Measurements from ENCODE around the gene RIOK3.
"Not testable (repeated sequence)": the region's sequence is repeated elsewhere in the genome, so short reads cannot be mapped to it uniquely, and the experiment has no call there.

RIOK3 gene

DNA sequence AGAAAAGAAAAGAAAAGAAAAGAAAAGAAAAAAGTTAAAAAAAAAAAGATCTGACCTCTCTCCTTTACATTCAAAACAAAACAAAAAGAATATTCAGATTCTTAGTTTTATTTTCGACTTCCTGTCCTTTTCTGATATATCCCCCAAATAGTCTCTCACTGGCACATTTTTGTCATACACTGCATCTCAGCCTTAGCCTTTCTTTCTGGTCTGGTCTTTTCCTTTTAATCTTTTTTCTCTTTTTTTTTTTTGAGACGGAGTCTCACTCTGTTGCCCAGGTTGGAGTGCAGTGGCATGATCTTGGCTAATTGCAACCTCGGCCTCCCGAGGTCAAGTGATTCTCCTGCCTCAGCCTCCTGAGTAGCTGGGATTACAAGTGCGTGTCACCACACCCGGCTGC lies 1.6 kb upstream of the RIOK3 start:
- DNase-seq: no peak

DNA sequence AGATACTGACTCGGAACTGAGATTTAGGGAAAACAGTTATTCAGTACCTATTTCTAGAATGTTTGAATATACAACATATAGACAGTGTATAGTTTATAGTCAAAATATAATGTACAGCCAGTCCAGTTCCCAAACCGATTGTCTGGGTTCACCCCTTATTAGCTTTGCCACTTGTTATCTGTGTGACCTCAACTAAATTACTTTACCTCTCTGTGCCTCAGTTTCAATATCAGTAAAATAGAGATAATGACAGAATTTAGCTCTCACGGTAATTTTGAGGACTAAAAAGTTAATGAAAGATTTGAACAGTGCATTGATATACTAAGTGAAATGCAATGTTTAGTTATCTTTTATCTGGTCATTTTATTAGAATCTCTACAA lies 750 bp upstream of the RIOK3 start:
- DNase-seq: no peak

DNA sequence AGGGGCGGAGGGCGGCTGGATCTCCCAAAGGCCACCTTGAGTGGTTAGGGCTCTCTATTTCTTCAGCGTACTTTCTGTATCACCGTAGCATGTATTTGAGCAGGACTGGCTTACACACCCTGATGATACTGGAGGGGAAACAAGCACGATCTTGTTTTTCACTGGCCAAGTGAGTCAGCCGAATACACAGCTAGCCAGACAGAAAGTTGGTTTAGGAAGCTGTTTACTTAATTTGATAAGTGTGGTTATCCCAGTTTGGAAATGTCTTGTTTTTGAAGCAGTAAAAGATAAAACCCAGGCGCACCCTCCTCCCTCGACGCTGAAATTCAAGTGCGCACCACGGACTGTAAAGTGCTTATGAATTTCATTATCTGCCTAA lies 582 bp downstream of the RIOK3 start:
- DNase-seq: peak; percentile 12

DNA sequence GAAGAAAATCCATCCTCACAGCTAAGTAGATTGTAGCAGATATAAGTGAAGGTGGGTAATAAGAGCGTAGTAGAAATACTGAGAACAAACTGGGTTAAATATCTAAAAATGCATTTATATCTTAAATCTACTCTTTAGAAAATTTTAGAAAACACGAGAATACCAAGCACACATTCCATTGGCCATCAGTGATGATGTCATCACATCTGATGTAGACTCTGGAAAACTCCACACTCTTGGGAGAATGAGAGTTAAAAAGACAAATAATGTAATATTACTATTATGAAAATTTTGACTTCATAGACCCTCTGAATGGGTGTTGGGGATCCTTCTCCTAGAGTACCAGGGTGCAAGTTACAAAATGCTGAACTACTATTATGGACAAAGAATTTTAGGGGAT lies 3.7 kb downstream of the RIOK3 start:
- DNase-seq: no peak

DNA sequence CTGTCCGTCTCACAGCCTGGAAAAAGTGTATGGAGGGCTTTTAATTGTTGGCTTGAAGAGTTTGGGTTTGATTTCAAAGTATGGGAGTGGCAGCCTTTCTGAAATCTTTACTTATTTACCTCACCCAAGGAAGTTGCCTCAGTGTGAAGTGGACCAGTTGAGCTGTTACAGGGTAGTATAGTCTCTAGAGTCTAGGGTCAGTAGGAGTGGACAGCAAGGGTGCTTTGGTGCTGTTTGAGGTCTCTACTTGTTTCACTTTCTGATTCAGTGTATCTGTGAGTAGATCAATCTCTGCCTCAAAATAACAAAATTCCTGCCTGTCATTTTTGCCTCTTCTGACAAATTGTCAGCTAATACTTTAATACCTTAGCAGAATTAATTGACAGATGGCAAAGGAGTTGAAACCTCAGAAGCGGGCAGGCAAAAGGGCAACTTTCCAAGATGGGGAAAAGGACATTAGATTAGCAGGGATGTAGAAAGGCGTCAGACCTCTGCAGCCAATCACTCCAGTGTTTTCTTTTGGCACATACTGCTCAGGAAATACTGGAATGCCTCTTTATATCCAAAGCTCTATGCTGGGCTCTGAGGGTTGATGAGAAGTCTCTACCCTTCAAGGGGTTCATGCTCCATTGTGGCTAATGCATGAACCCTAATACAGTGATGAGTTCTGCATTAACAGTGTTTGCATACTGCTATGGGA lies 5.9 kb downstream of the RIOK3 start:
- DNase-seq: no peak

DNA sequence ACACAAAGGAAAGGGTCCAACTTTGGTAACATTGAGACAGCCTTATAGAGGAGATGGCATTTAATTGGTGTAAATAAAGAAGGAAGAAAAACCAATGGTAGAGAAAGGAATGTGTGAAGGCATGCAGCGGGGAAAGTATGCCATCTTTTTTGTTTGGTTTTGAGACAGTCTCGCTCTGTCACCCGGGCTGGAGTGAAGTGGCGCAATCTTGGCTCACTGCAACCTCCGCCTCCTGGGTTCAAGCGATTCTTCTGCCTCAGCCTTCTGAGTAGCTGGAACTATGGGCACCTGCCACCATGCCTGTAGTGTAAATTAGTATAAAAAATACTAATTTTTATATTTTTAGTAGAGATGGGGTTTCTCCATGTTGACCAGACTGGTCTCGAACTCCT lies 6.4 kb downstream of the RIOK3 start:
- DNase-seq: no peak

DNA sequence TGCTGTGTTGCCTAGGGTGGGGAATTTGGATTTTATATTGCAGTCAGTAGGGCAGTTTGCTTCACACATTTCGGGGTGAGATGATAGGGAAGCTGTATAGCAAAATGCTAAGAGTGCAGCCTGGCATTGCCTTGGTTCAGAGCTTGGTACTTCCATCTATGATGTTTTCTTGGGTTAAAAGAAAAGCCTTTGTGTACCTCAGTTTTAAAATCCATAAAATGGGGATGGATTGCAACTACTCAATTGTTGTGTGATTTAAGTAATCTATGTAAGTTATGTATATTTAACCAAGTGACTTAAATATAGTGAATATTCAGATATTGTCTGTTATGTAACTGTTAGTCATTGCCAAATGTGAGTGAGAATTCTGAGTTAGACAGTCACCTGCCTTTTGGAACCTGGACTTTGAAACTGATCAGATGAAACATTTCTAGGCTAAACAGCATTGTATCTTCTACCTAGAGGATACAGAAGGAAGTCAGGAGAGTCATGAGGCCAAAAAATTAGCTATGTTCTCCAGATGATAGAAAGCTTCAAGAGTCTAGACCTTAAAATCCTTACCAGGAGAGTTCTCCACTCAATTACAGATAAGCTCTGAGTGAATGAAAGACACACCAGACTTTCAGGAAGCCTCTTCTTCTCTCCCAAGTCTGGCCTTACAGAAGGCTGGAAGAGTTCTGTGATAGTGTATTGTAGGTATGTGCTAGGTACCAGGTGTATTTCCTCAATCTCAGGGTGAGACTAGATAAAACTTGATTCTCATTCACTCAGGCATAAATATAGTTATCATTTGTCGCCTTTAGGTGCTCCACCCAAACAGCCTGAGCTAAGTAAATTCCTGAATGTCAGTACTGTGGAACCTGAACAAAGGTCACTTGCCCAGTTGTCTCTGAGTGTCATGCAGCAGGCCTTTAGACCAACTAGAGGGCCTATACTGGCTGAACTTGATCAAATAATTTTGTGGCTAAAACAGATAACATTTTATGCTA lies 7.5 kb downstream of the RIOK3 start:
- DNase-seq: no peak

DNA sequence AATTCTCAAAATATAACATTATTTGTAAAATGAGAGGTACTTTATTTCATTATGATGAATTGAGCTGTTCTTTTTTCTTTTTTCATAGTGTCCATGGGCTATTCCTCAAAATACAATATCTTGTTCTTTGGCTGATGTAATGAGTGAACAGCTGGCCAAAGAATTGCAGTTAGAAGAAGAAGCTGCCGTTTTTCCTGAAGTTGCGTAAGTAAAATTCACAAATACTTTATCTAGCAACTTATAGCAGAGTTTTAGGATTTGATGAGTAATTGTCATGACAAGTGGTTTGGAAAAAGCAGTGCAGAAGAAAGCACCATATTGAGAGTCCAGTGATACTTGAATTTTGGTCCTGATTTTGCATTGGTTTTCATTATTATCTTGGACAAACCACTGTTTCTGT lies 9.8 kb downstream of the RIOK3 start:
- DNase-seq: no peak

DNA sequence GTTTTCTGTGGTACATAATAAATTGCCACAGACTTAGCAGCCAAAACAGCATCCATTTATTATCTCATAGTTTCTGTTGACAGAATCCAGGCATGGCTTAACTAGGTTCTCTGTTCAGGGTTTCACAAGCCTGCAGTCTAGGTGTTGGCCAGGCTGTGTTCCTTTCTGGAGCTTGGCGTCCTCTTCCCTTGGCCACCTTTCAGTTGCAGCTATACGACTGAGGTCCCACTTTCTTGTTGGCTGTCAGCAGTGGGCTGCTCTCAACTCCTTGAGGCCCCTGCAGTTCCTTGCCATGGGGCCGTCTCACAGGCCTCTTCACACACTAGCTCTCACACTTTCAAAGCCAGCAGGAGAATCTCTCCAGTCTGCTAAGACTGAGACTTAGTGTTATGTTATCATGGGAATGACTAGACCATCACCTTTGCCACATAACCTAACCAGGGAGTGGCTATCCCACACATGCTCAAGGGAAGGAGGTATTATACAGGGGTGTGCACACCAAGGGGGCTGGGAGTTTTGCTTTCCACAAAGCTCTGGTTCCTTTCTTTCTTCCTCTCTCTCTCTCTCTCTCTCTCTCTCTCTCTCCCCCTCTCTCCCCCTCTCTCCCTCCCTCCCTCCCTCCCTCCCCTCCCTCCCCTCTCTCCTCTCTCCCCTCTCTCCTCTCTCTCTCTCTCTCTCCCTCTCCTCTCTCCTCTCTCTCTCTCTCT lies 15.8 kb downstream of the RIOK3 start:
- DNase-seq: no peak

DNA sequence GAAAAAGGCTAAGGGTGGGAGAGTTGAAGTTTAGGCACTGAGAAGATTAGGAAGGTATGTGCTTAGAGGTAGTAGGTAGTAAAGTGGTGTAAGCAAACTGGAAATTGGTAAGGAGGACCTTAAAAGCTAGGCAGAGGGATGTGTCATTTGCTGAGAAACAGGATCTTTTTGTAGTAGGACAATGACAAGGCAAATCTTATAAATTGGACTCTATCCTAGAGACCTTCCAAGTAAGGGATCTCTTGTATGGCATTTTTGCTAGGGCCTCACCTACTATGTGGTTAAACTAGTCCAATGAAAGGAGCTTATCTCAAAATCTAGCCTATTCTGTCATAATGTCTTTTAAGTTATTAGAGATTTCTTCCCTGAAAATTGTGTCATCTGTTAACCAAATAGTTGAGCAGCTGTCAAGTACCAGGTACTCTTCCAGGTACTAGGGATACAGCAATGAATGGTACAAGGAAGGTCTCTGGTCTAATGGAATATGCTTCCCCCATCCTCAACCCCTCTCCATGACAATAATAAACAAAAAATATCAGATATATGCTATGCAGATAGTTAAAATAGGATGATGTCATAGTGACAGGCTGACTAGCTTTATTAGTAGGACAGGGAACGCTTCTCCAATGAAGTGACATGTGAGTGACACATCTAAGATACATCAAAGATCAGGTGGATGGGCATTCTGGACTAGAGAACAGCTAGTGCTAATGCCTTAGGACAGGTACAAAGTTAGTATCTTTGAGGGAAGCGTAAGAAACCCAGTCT lies 17.7 kb downstream of the RIOK3 start:
- DNase-seq: no peak

DNA sequence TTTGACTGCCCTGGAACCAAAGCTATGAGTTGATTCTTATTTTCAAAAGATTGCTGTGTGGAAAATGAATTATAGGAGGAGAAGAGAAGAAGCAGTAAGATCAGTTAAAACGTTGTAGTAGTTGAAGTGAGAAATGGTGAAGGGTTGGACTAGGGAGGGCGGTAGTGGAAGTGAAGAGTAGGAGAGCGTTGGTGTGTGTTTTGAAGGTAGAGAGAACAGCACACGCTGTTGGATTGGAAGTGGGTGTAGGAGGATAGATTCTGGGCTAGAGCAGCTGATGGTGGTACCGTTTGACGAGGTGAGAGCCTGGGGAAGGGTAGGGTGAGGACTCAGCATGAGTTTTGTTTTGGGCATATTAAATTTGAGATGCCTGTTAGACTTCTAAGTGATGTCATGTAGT lies 18.4 kb downstream of the RIOK3 start:
- DNase-seq: no peak

DNA sequence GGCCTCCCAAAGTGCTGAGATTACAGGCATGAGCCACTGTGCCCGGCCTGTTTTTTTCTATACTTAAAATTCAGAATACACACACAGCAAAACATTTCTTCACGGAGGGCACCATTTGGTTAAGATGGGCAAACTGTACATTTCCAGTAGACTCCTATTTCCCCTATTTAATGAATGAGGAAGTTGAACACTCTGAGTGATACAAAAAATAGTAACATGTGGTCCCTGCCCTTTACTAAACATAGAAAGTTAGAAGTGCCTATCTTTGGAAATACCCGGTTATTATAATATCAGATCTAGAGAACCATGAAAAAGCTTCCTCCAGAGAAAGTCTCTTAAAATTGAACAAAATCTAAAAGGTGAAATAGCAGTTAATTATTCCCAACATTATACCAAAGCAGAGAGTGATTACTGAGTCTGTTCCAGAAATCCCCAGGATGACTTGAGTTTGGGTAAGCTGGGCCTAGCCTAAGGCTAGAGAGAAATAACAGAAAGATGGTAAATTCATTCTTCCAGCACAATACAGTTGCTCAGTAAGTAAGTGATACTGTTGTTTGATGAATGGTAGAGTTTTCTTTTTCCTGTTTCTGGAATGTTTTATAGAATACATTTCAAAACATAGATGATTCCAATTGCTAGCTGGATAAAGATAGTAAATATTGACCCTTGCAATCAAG lies 26.9 kb downstream of the RIOK3 start:
- DNase-seq: no peak

DNA sequence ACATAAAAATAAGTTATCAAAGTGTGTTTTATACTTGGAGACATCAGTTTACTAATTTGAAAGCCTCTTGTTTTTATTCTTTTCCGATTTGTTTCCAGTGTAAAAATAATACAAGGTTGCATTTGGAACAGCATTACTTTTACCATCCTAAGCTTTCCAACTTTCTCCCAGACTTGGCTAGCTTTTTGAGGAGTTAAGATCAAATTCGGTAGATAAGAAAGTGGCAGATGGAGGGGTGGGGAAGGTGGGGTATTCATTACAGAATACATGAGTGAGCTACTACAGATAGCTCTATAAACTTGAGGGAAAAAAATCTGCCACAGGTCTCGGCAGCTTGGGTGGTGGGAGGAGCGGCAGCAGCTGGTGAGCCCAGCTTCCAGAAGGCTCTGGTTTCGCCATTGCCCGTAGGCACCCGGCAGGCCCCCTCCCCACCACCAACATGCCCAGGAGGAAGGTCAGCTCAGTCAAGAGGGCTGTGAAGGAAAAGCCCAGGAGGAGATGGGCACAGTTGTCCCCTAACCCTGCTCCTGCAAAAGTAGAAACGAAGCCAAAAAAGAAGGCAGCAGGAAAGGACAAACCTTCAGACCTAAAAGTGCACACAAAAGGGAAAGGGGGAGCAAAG lies 31.6 kb downstream of the RIOK3 start:
- DNase-seq: no peak

DNA sequence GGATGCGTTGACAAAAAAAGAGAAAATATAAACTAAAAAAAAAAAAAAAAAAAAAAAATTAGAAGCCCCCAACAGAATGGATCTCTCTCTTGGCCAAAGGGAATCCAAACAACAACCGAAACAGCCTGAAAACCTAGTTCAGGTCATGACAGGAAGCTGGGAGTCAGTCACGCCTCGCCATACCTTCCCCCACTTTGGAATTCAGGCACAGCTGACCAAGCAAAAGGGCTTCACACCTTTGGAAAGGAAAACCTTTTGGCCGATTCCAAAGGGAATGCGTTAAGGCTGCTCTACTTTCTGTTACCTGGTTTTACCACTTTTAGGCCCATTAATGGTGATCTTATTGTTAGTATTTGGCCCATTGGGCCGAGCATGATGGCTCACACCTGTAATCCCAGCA lies 32.3 kb downstream of the RIOK3 start:
- no peak for DNase-seq

DNA sequence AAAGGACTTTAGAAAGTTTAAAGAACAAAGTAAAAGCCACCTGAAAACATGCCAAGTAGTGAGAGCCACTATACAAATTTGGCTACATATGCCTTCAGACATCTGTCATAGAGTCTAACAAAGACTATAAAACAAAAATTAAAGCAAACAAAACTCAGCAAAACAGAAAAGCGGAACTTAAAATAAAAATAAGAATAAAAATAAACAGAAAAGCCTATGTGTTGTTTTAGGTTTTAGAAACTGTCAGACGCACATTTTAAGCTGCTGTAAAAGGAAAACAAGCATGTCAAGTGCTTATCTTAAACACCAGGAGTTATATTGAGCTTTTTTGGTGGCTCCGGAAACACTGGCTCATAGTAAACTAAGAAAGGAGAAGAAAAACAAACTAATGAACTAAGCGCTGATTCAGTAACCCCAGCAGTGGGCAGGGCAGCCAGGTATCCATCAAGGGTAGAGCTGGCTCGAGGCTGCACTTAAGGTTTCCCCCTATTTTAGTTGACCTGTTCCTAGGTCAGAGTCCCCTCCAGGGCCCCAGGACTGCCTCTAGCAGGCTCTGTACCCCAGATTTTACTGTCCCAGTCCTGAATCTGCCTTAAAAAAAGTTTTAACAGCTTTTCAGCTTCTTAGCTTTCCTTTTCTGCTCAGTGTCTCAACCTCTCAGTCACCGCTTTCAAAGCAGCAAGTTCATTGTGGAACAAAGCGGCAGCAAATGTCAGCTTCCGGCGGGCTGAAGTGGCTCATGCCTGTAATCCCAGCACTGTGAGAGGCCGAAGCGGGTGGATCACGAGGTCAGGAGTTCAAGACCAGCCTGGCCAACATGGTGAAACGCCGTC lies 34.9 kb downstream of the RIOK3 start:
- no peak for DNase-seq

DNA sequence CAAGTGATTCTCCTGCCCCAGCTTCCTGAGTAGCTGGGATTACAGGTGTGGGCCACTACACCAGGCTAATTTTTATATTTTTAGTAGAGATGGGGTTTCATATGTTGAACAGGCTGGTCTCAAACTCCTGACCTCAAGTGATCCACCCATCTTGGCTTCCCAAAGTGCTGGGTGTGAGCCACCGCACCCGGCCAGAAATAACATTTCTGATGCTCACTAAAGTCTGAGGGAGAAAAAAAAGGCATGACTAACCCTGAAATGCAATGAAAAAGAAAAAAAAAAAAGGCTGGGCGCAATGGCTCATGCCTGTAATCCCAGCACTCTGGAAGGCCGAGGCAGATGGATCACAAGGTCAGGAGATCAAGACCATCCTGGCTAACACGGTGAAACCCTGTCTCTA lies 36.5 kb downstream of the RIOK3 start:
- DNase-seq: not testable (repeated sequence)

DNA sequence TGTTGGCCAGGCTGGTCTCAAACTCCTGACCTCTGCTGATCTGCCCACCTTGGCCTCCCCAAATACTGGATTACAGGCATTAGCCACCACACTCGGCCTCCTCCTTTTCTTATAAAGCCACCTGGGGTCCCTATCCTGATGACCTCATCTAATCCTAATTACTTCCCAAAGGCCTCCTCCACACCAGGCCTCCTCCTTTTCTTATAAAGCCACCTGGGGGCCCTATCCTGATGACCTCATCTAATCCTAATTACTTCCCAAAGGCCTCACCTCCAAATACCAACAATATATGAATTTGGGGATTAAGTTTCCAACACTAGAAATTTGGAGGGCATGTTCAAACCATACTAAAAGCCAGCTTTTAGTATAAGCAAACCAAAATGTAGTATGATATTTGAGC lies 40.6 kb downstream of the RIOK3 start:
- DNase-seq: no peak

DNA sequence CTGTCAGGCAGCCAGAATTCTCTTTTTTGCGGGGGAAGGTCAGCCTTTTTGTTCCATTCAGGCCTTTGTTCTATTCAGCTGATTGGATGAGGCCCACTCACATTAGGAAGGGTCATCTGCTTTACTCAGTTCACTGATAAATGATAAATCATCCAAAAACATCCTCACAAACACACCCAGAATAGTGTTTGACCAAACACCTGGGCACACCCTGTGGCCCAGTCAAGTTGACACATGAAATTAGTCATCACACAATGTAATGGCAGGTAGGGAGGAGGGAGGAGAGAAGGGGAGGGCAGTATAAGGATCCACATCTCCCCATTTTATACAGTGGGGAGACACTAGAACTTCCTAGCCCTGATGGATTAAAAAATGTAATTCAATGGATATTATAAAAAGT lies 41.9 kb downstream of the RIOK3 start:
- no peak for DNase-seq

DNA sequence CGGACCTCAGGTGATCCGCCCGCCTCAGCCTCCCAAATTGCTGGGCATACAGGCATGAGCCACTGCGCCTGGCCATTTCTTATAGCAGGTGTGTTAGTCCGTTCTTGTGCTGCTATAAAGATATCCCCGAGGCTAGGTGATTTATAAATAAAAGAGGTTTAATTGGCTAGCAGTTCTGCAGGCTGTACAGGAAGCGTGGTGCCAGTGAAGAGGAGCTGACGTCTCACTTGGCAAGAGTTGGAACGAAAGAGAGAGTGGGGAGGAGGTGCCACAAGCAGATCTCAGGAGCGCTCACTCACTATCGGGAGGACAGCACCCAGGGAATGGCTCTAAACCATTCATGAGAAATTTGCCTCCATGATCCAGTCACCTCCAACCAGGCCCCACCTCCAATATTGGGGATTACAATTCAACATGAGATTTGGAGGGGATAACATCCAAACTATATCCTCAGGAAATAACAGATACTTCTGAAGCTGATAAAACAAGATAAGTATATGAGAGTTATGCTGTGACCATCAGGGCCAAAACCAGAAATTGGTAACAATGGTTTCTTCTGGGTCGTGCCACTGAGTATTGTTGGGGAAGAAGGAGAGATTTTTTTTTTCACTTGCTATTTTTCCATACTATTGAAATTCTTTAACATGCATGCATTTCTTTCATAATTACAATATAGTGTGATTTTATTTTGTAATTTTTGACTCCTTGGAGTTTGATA lies 42.8 kb downstream of the RIOK3 start:
- no peak for DNase-seq

DNA sequence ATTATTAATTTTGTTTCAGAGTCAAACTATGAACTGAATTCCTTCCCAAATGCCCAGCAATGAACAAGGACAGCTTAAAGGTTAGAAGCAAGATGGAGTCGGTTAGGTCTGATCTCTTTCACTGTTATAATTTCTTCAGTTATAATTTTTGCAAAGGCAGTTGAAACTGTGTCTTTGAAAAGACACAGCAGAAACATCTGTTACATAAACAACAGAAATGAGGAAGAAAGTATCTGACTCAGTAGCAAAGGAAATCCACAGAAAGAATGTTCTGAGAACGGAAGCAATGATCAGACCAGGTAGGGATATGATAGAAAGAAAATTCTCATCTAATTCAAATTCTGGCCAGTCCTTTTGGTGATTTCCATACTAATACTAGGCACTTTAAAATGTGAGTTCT lies 45.0 kb downstream of the RIOK3 start:
- DNase-seq: no peak

Measured in fibroblast of skin of abdomen (primary cell).